MM.1S (cell line): ENCODE measurements around the gene KRCC1.

Experiments used
- DNase-seq: peaks from one replicate; pipeline ENCODE4 v3.0.0-alpha.2; 2015
- H2AFZ ChIP-seq: fragments of 300-600 bp; sonication (generic); 2 replicates; pipeline ENCODE4 v1.6.0; 2016; ENCODE audit warnings: antibody characterized with exemption, low read length
- H3F3A ChIP-seq: fragments of 300-600 bp; sonication (generic); 2 replicates; pipeline ENCODE4 v1.6.1; 2016; ENCODE audit warnings: mild to moderate bottlenecking, antibody characterized with exemption, low read length, moderate library complexity, mixed read lengths; ENCODE audit not compliant: insufficient read depth
- H3K27ac ChIP-seq: fragments of 300-600 bp; sonication (generic); 2 replicates; pipeline ENCODE4 v1.5.1; 2016; ENCODE audit warnings: mild to moderate bottlenecking, low read length
- H3K27me3 ChIP-seq: fragments of 300-600 bp; sonication (generic); replicated peaks from 2 replicates; pipeline ENCODE4 v1.6.0; 2016; ENCODE audit warnings: low read length; ENCODE audit not compliant: insufficient read depth
- H3K36me3 ChIP-seq: fragments of 300-600 bp; sonication (generic); replicated peaks from 2 replicates; pipeline ENCODE4 v1.6.1; 2016; ENCODE audit warnings: mild to moderate bottlenecking, low read length, mixed read lengths; ENCODE audit not compliant: insufficient read depth
- H3K4me1 ChIP-seq: fragments of 300-600 bp; sonication (generic); 2 replicates; pipeline ENCODE4 v1.6.1; 2016; ENCODE audit warnings: low read length, mixed read lengths
- H3K4me2 ChIP-seq: fragments of 300-600 bp; sonication (generic); 2 replicates; pipeline ENCODE4 v1.6.0; 2016; ENCODE audit warnings: low read depth, low read length
- H3K4me3 ChIP-seq: fragments of 300-600 bp; sonication (generic); 2 replicates; pipeline ENCODE4 v1.5.1; 2016; ENCODE audit warnings: low read length, mixed read lengths
- H3K79me2 ChIP-seq: fragments of 300-600 bp; sonication (generic); 2 replicates; pipeline ENCODE4 v1.6.1; 2016; ENCODE audit warnings: mixed run types, low read length, mixed read lengths
- H3K9ac ChIP-seq: fragments of 300-600 bp; sonication (generic); 2 replicates; pipeline ENCODE4 v1.6.1; 2016; ENCODE audit warnings: low read length, mixed read lengths
- H3K9me2 ChIP-seq: fragments of 300-600 bp; sonication (generic); replicated peaks from 2 replicates; pipeline ENCODE4 v1.6.1; 2016; ENCODE audit warnings: mild to moderate bottlenecking, low read length, mixed read lengths; ENCODE audit not compliant: insufficient read depth
- H3K9me3 ChIP-seq: fragments of 300-600 bp; sonication (generic); replicated peaks from 2 replicates; pipeline ENCODE4 v1.6.1; 2016; ENCODE audit warnings: mild to moderate bottlenecking, low read length, mixed read lengths; ENCODE audit not compliant: insufficient read depth
- H4K20me1 ChIP-seq: fragments of 300-600 bp; sonication (generic); 2 replicates; pipeline ENCODE4 v1.6.1; 2016; ENCODE audit warnings: mild to moderate bottlenecking, low read length, moderate library complexity, mixed read lengths; ENCODE audit not compliant: insufficient read depth
- CTCF ChIP-seq: fragments of 300-600 bp; sonication (generic); IDR thresholded peaks from 2 replicates; pipeline ENCODE4 v1.5.1; 2016; ENCODE audit warnings: antibody characterized with exemption, low read length, mixed read lengths
- EZH2 ChIP-seq: fragments of 300-600 bp; sonication (generic); optimal IDR thresholded peaks from 2 replicates; pipeline ENCODE3; 2017; ENCODE audit warnings: low read depth, mild to moderate bottlenecking, antibody characterized with exemption, low read length, mixed read lengths
- EZH2phosphoT487 ChIP-seq: fragments of 300-600 bp; sonication (generic); IDR thresholded peaks from 2 replicates; pipeline ENCODE4 v1.6.1; 2018; ENCODE audit warnings: antibody characterized with exemption, low read length

Gene KRCC1

GRCh38 chr2:88036606-88037005 is 19.0 kb downstream of the KRCC1 start:
- no peaks in the 10 kb centered on the region for H3K36me3 ChIP-seq
- no peak overlapping the region for H3K9ac ChIP-seq

GRCh38 chr2:88036182-88036581 is 19.4 kb downstream of the KRCC1 start:
- TF ChIP-seq EZH2 (no peak), EZH2phosphoT487 (no peak), CTCF (no peak)
- Histone ChIP-seq H3K4me2 (no peak overlapping the region), H3K9me2 (no peaks in the 10 kb centered on the region), H4K20me1 (no peaks in the 10 kb centered on the region), H3K4me3 (no peak overlapping the region), H3K79me2 (no peaks in the 10 kb centered on the region), H3F3A (no peaks in the 10 kb centered on the region), H3K36me3 (no peaks in the 10 kb centered on the region), H2AFZ (no peak overlapping the region), H3K9me3 (no peaks in the 10 kb centered on the region), H3K9ac (no peak overlapping the region), H3K4me1 (no peaks in the 10 kb centered on the region), H3K27ac (no peak overlapping the region), H3K27me3 (no peaks in the 10 kb centered on the region)
- DNase-seq = no peak

More at GRCh38 chr2:88036606-88037005, 19.0 kb downstream of the KRCC1 start:
- no peaks in the 10 kb centered on the region for H3K27me3 ChIP-seq
- H3K4me1 ChIP-seq = no peaks in the 10 kb centered on the region
- H3K27ac ChIP-seq = no peak overlapping the region
- no peaks in the 10 kb centered on the region for H3F3A ChIP-seq
- no peaks in the 10 kb centered on the region for H3K79me2 ChIP-seq
- DNase-seq = no peak
- H3K9me2 ChIP-seq = no peaks in the 10 kb centered on the region
- no peak overlapping the region for H2AFZ ChIP-seq
- TF ChIP-seq EZH2phosphoT487 = no peak
- no peak for TF ChIP-seq EZH2
- no peak for TF ChIP-seq CTCF
- no peak overlapping the region for H3K4me3 ChIP-seq
- no peak overlapping the region for H3K4me2 ChIP-seq
- H4K20me1 ChIP-seq = no peaks in the 10 kb centered on the region
- no peaks in the 10 kb centered on the region for H3K9me3 ChIP-seq

GRCh38 chr2:88032070-88032702 is 23.4 kb downstream of the KRCC1 start:
- no peaks in the 10 kb centered on the region for H3F3A ChIP-seq
- no peak for DNase-seq
- no peak overlapping the region for H3K9ac ChIP-seq
- H3K27me3 ChIP-seq = no peaks in the 10 kb centered on the region
- H3K9me2 ChIP-seq = no peaks in the 10 kb centered on the region
- H3K4me1 ChIP-seq = no peaks in the 10 kb centered on the region
- no peak overlapping the region for H2AFZ ChIP-seq
- H4K20me1 ChIP-seq = no peaks in the 10 kb centered on the region
- no peak overlapping the region for H3K4me3 ChIP-seq
- no peak overlapping the region for H3K4me2 ChIP-seq
- TF ChIP-seq CTCF = no peak
- no peaks in the 10 kb centered on the region for H3K36me3 ChIP-seq
- no peaks in the 10 kb centered on the region for H3K9me3 ChIP-seq
- no peaks in the 10 kb centered on the region for H3K79me2 ChIP-seq
- H3K27ac ChIP-seq = no peak overlapping the region
